GM18861 (cell line): Measurements from ENCODE around the gene C21orf58.

ENCODE experiments used
- ATAC-seq: cut with Tn5 transposase; IDR thresholded peaks from one replicate; pipeline ENCODE4 v1.9.1; 2021; ENCODE audit not compliant: unreplicated experiment

C21orf58 gene

DNA sequence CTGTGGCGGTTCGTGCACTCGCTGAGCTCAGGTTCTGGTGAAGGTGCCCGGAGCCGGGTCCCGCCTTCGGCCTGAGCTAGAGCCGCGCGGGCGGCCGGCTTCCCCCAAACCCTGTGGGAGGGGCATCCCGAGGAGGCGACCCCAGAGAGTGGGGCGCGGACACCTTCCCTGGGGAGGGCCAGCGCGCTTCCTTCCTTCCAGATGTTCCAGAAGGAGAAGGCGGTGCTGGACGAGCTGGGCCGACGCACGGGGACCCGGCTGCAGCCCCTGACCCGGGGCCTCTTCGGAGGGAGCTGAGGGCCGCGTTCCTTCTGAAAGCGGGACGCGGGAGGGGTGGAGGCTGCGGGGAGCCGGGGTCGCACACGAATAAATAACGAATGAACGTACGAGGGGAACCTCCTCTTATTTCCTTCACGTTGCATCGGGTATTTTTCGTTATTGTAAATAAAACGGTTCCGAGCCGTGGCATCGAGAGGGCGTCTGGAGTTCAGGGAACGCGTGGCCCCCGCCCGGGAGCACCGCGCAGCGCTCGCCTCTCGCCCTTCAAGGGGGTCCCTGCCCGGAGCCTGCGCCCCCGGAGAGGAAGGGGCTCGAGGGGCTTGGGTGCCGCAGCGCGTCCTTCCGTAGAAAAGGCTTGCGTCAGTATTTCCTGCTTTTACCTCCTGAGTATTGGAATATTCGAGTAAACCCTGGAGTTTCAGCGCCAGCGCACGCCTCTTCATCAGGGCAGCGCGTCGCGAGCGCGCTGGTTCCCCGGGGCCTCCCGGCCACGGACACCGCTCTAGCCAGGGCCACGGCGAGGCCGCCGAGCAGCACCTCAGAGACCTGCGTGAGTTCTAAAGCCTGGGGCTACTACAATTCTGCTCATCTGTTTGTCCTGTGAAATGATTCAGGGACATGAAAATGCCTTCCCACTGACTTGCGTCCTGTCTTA, 26.1 kb downstream of the C21orf58 start:
- no peak for ATAC-seq

DNA sequence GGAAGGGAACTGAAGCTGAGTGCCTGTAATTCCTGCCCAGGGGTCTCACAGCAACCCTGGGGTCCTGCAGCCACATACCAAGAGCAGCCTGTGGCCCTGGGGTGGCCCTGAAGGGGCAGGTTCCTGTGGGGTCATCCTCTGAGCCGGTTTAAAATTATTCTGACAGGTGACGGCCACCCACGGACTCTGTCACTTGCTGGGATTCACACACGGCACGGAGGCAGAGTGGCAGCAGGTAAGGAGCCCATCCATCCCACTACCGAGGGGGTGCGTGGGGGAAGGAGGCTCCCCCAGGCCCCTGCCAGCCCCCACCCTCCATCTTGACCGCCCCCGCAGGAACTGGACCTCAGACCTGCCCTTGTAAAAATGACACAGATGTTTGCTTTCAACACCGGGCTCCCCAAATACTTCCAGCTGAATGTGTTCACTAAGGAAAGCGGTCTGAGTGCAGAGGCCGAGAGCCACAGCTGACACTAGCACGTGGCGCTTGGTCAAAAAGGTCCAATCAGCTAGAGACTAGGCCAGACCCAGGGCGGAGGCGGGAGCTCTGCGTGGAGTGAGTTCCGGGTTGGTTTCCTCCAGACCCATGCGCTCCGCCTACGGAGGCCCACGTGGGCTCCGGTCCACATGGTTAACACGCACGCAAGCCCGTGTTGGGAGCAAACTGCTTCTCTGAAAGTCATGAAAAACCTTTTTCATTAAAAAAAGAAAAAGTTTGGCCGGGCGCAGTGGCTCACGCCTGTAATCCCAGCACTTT, 27.5 kb downstream of the C21orf58 start:
- peak; percentile 63 for ATAC-seq

DNA sequence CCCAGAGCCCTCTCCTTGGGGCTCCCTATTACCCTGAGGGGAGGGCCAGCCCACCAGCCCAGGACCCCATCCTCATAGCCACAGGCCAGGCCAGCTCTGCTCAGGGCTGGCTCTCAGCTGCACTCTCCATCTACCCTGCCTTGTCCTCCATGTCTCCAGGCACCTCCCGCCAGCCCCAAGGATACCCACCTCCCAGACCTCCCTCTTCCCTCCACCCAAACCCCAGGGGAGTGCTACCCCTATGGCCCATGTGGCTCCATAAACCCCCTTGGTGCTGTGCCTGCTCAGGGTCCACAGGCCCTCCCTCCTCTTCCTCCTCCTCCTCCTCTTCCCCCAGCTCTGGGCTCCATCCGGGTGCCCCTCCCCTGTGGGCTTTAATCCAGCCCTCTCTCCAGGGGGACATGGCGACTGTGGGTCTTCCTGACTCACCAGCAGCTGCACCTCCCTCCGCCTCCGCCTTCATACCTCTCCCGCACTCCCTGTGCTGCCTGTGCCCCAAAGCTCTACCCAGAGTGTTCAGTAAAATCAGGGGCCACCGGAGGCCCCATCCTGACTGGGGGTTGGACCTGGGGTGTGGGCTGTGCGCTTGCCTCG, 28.4 kb downstream of the C21orf58 start:
- ATAC-seq: no peak

DNA sequence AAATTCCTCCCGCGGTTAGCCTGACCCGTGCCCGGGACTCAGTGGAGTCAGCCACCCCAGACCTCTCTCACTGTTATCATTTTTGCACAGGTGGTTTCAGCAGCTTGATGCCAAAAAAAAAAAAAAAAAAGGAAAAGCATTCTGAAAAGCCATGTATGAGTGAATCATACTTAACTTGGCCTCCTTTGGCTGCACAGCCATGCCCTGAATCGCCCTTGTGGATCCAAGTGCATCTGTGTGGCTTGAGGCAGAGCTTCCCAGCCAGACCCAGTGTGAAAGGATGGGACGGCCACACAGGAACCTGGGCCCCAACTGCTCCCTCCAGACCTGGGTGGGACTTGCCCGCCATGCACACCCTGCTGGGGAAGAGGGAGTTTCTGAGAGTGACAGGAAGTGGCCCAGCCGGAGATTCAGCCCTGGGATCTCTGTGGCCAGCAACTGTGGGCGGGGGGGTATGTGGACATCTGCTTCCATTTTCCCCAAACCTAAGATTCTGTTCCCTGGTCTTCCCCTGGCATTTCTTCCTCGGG, 29.0 kb downstream of the C21orf58 start:
- no peak for ATAC-seq

DNA sequence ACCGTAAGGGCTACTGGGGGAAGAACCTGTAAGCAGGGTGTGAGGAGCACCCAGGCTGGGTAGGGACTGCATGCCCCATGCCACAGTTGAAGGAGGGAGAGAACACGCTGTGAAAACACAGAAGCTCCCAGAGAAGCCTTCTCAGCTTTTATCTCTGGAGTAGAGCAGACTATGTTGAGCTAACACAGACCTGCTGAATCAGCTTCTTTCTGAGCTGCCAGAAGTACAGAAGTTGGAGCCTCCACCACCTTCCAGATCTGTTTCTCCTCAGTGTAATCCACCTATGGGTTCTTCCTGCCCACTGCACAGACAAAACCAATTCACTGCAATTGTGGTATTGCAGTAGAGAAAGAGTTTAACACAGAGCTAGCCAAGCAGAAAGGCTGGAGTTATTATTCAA, 32.1 kb downstream of the C21orf58 start:
- no peak for ATAC-seq

DNA sequence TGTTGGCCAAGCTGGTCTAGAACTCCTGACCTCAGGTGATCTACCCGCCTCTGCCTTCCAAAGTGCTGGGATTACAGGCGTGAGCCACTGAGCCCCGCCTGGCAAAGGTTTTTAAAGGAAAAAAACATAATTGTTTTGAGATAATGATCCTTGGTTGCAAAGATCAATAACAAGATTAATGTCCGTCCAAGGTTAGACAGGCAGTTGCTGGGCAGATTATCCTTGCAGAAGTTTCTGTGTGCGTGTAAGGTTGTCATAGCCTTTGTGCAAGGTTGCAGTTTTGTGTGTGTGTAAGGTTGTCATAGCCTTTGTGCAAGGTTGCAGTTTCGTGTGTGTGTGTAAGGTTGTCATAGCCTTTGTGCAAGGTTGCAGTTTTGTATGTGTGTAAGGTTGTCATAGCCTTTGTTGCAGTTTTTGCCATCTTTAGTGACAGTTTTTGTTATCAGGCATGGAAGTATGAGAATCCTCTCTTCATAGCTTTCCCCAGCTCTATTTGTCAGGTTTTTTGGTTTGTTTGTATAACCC, 34.0 kb downstream of the C21orf58 start:
- ATAC-seq: no peak

DNA sequence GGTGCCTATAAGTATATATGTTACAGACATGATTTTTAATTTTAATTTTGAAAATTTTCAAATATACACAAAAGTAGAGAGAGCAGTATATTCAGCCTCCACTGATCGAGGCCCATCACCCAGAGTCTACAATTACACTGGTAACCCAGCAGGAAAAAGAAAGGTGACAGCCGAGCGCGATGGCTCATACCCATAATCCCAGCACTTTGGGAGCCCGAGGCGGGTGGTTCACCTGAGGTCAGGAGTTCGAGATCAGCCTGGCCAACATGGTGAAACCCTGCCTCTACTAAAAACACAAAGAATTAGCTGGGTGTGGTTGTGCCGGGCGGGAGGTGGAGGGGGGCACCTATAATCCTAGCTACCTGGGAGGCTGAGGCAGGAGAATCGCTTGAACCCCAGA, 36.1 kb downstream of the C21orf58 start:
- no peak for ATAC-seq

DNA sequence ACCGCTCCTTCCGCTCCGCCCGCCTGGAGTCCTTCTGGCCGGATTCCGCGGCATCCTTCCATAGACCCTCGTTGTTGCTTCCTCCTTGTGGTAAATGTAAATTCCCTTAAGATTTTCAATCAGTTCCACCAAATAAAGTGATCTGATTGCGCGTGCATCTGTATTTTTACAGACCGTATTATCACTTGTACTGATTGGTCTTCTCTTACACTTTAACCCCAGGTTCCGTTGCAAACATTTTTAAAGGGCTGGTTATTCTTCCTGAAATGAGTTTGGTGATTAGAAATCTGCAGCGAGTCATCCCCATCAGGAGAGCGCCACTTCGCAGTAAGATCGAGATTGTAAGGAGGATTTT, 37.0 kb downstream of the C21orf58 start:
- ATAC-seq: peak; percentile 5

DNA sequence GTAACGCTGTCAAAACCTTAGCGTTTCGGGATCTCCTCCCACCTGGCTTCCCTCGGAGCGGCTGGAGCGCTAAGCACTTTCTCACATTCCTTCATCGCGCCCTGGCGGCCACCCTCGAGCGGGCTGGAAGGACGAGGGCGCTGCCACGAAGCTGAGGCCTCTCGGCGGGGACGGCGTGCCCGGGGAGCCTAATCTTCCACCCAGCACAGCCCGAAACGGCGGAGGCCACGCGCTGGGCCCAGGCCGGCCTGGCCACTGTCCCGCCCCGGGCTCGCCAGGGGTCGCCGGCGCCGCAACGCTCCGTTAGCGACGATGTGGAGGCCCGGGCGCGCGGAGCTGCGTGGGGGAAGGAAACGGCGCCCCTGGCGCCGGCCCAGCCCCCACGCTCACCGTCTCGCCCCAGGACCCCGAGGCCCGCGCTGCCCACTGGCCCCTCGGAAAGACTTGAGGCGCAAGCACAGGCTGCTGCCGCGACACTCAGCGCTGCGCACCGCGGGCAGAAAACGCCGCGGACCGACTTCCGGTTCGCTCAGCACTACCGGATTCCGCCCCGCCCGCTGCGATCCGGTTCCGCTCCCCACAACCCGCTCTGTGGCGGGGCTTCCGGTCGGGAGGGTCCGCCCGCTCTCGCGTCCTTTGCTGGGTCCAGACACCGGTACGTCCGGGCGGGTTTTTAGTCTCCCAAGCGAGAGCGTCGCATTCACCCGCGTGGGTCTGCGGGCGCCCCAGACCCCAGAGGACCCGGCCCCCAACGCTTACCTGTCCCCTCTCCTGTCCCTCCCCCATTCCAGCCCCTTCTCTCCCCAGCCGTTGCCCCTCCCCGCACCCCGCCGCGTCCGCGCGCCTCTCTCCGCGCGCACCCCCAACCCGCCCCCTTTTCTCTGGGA, 37.7 kb downstream of the C21orf58 start, which contains the start of gene YBEY:
YBEY (plus strand) TSS at position 582 of the 887 bp plus-strand sequence. CDS start 572 bp downstream, outside the sequence.
- ATAC-seq: peak; percentile 80

DNA sequence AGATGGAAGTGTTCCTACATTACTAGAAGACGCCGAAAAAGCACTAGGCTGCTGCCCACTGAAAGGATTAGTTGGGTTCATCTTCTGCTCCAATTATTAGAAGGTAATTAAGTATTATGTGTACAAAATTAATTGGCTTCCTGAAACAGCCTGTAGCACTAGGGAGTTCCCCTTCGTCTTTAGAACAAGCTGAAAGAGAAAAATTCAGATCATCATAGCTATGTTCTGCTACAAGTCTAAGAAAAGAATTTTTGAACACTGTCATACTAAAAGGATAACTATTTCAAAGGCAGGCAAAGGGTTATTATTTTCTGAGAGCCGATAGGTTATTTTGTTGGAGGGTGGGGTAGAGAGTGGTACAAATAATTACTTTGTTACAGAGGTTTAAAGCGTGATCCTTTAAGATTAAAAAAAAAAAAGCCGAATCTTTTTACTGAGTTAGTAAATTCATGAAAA, 38.4 kb downstream of the C21orf58 start, which contains the start of gene MCM3AP:
MCM3AP (minus strand) TSS at position 406 of the 456 bp plus-strand sequence; CDS start at position 81, 325 bp downstream.
- ATAC-seq: no peak

DNA sequence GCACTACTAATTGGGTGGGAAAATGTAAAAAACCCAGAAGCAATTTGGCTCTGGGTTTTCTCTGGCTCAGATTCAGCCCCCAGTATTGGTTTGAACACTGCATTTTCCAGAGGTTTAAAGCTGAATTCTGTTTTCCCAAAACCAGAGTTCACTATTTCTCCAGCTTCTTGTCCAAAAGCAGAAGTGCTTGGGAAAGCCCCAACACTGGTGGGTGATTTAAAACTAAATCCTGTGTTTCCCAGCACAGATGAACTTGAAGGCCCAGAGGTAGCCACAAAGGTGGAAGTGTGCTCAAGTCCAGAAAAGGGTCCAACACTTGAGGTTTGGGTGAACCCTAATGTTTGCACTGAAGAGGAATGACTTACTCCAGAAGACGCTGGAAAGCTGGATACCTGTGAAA, 38.9 kb downstream of the C21orf58 start:
- no peak for ATAC-seq

DNA sequence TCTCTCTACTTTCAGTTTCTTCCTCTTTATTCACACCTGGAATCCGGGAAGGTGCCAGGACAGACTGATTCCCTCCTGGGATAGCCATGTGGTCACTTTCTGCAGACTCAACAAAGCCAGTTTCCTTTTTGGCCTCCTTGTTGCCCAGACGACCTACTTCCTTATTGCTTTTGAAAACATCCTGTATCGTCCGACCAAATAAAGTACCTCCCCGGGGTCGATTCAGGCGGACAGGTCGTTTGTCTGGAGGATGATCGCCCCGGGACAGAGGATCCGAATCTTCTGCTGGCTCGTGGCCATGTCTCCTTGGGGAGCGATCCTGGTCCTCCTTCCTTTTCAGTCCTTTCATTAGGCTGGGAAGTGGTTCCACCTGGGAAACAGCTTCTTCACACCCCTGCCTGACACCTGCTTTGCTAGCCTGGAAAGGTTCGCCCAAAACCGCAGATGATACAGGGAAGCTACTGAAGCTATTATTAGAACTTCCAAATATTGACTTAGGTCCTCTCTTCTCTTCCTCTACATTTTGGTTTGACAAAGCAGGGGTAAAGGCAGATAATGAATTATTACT, 39.5 kb downstream of the C21orf58 start:
- no peak for ATAC-seq

DNA sequence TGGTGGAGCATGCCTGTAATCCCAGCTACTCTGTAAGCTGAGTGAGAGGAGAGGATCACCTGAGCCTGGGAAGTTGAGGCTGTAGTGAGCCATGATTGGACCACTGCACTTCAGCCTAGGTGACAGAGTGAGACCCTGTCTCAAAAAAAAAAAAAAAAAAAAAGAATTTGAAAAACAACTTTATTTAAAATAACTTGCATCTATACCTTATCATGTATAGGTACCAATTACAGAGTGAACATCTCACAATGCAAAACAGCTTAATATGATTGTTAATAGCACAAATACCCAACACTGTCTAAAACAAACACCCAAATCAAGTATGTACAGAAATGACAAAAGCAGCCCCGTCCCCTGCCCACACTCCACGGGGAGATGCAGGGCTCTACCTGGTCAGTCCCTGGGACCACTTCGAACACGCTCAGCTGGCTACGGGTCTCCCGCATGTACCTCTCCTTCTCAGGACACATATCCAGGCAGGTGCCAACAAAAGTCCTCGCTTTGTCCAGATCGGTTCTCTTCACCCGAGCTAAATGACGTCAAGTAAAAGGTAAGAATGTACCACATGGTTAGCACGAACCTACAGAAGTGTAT, 48.8 kb downstream of the C21orf58 start:
- no peak for ATAC-seq

DNA sequence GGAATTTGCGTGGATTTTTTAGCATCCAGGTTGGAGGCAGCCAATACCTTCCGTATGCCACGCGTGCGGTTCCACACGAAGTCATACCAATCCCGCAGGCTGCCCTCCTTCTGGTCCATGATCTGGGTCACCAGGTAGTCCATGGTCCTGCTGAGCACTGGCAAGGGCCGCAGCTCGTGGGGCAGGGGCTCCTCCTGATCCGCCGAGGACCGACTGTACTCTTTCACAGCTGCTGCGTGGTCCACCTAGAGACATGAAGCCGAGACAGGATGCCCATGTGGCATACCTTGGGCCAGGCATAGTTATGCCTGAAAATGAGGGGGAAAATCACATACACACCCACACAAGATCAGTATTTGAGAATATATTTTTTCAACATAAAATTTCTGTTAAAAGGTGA, 50.3 kb downstream of the C21orf58 start:
- ATAC-seq: no peak

DNA sequence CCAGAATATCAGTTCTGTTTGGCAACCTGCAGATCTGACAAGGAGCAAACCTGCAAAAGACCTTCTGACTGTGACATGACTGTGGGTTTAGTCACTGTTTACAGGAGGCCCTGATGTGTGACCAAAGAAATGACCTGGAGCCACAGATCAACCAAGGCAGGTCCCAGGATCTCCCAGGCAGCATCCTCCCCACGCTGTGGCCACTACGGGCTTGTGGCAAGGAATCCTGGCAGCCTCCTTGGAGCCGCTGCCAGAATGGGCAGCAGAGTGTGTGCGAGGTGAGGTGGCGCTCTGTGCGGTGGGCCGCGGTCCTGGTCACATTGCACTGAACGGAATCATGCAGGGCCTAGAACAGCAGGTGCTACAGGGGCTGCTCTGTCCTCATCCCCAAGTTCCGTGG, 54.2 kb downstream of the C21orf58 start:
- no peak for ATAC-seq

DNA sequence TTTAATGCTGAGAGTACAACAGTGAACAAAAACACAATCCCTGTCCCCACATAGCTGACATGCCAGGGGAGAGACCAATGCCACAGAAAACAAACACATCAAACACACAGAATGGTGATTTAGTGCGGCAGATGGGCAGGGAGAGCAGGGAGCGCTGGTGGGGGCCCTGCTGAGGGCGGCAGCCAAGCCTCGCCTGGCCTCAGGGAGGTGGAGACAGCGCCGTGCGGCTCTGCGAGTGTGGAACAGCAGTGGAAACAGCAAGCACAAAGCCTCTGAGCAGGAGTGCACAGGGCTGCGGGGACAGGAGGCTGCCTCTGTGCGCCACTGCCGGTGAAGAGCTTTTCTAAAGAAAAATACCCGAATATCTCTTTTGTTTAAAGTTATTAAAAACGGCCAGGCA, 55.3 kb downstream of the C21orf58 start:
- ATAC-seq: no peak

DNA sequence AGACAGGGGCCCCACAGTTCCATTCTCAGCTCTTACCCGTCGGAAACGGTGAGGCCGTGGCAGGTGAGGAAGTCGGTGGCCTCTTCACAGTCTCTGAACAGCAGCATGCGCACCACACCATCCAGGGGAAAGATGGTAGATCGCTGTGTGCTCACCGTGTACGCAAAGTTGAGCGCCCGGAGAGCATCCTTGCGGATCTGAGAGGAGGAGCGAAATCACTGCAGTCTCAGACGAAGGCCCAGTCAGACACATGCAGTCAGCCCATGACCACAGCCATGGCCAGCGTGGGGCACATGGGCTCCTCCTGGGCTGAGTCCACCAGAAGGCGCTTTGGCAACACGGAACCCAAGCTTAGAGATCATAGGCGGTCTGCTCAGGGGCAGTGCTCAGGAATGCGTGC, 56.7 kb downstream of the C21orf58 start:
- no peak for ATAC-seq

DNA sequence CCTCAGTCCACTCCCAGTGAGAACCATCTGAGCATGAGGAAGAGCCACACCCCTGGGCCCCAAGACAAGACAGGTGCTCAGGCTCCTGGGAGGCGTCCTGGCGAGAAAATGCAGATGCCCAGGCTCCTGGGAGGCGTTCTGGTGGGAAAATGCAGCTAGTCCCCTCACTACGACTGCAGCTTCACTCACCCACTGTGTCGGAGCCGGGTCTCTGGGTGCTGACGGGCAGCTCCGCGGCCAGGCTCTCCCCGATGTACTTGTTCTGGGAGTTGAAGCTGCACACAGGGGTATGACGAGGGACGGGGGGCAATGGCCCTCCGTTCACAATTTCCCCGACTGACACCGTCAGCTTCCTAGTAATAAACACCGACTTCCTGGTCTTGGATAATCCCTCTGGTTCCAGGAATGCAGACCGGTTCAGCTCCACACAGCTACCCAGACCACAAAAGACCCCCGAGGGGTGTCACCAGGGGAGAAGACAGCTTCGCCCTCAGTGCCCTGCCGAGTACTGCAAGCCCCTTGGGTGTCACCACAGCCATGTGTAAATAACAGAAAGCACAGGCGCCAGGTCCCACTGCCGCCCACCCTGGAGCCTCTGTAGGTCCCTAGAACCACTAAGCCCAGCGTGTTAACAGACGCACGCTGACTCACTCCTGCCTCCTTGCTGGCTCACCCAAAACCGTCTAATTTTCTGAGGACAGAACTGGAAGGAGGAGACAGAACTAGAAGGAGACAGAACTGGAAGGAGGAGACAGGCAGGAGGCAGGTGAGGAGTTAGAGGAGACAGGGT, 57.7 kb downstream of the C21orf58 start:
- ATAC-seq: no peak
